Parathyroid adenoma (tissue), 2 donors: Measurements from ENCODE around the gene BCOR.

Experiments used
- H2AFZ ChIP-seq: fragments of 300-600 bp; sonication (generic); one replicate; pipeline ENCODE4 v1.7.0; 2017; ENCODE audit warnings: antibody characterized with exemption, mild to moderate bottlenecking
- H3K27ac ChIP-seq: fragments of 300-600 bp; sonication (generic); one replicate; pipeline ENCODE4 v1.7.0; 2017
- H3K27me3 ChIP-seq: fragments of 300-600 bp; sonication (generic); one replicate; pipeline ENCODE4 v1.7.0; 2017; ENCODE audit warnings: low read length; ENCODE audit not compliant: control insufficient read depth, insufficient read depth
- H3K36me3 ChIP-seq: fragments of 300-600 bp; sonication (generic); one replicate; pipeline ENCODE4 v1.7.0; 2017; ENCODE audit warnings: low read length; ENCODE audit not compliant: control insufficient read depth, insufficient read depth
- H3K4me1 ChIP-seq: fragments of 300-600 bp; sonication (generic); one replicate; pipeline ENCODE4 v1.7.0; 2017; ENCODE audit warnings: control low read depth
- H3K4me2 ChIP-seq: fragments of 300-600 bp; sonication (generic); one replicate; pipeline ENCODE4 v1.7.0; 2017; ENCODE audit warnings: low read length
- H3K4me3 ChIP-seq: fragments of 300-600 bp; sonication (generic); one replicate; pipeline ENCODE4 v1.7.0; 2017; ENCODE audit warnings: low read depth, low read length
- H3K79me2 ChIP-seq: fragments of 300-600 bp; sonication (generic); one replicate; pipeline ENCODE4 v1.7.0; 2017; ENCODE audit warnings: control low read depth
- H3K9ac ChIP-seq: fragments of 300-600 bp; sonication (generic); one replicate; pipeline ENCODE4 v1.7.0; 2017; ENCODE audit warnings: mild to moderate bottlenecking
- H3K9me3 ChIP-seq: fragments of 300-600 bp; sonication (generic); one replicate; pipeline ENCODE4 v1.7.0; 2017; ENCODE audit warnings: low read length; ENCODE audit not compliant: control insufficient read depth
- CTCF ChIP-seq: fragments of 300-600 bp; sonication (generic); IDR thresholded peaks from one replicate; pipeline ENCODE4 v1.7.0; 2017; ENCODE audit warnings: antibody characterized with exemption, mild to moderate bottlenecking
- donor health status: primary hyperparathyroidism.

Gene BCOR

GRCh38 chrX:40127052-40127451 lies 29.3 kb upstream of the BCOR start:
- Histone ChIP-seq H3K36me3 (no peaks in the 10 kb centered on the region), H3K4me3 (no peak overlapping the region), H3K4me2 (no peak overlapping the region), H3K27ac (no peak overlapping the region), H3K4me1 (no peaks in the 10 kb centered on the region), H3K9ac (no peak overlapping the region), H3K79me2 (no peaks in the 10 kb centered on the region), H2AFZ (no peak overlapping the region), H3K27me3 (no peaks in the 10 kb centered on the region), H3K9me3 (no peaks in the 10 kb centered on the region)
- no peak for TF ChIP-seq CTCF

- Histone ChIP-seq H3K9ac (no peak overlapping the region), H3K79me2 (no peaks in the 10 kb centered on the region), H3K4me2 (no peak overlapping the region), H2AFZ (no peak overlapping the region), H3K4me1 (no peaks in the 10 kb centered on the region), H3K4me3 (no peak overlapping the region), H3K36me3 (no peaks in the 10 kb centered on the region), H3K27me3 (no peaks in the 10 kb centered on the region), H3K9me3 (no peaks in the 10 kb centered on the region), H3K27ac (no peak overlapping the region)
- TF ChIP-seq CTCF: no peak
Observed at GRCh38 chrX:40122487-40122886, 24.7 kb upstream of the BCOR start.

- H3K9ac ChIP-seq: no peak overlapping the region
- no peaks in the 10 kb centered on the region for H3K9me3 ChIP-seq
- no peak overlapping the region for H3K27ac ChIP-seq
- no peaks in the 10 kb centered on the region for H3K79me2 ChIP-seq
- H3K4me1 ChIP-seq: no peaks in the 10 kb centered on the region
- H3K4me2 ChIP-seq: no peak overlapping the region
- no peak for TF ChIP-seq CTCF
- H3K36me3 ChIP-seq: no peaks in the 10 kb centered on the region
- no peak overlapping the region for H2AFZ ChIP-seq
- no peak overlapping the region for H3K4me3 ChIP-seq
- H3K27me3 ChIP-seq: no peaks in the 10 kb centered on the region
Observed at GRCh38 chrX:40121618-40122017, 23.9 kb upstream of the BCOR start.

GRCh38 chrX:40120838-40121580 lies 23.3 kb upstream of the BCOR start:
- TF ChIP-seq CTCF: no peak
- H3K36me3 ChIP-seq: no peaks in the 10 kb centered on the region
- H3K27ac ChIP-seq: no peak overlapping the region
- no peaks in the 10 kb centered on the region for H3K79me2 ChIP-seq
- no peak overlapping the region for H2AFZ ChIP-seq
- no peaks in the 10 kb centered on the region for H3K9me3 ChIP-seq
- H3K4me3 ChIP-seq: no peak overlapping the region
- no peak overlapping the region for H3K9ac ChIP-seq
- no peak overlapping the region for H3K4me2 ChIP-seq
- no peaks in the 10 kb centered on the region for H3K4me1 ChIP-seq
- no peaks in the 10 kb centered on the region for H3K27me3 ChIP-seq

- no peaks in the 10 kb centered on the region for H3K9me3 ChIP-seq
- no peaks in the 10 kb centered on the region for H3K79me2 ChIP-seq
- no peak overlapping the region for H3K9ac ChIP-seq
- TF ChIP-seq CTCF: no peak
- no peak overlapping the region for H2AFZ ChIP-seq
- H3K36me3 ChIP-seq: no peaks in the 10 kb centered on the region
- H3K27me3 ChIP-seq: no peaks in the 10 kb centered on the region
- no peak overlapping the region for H3K27ac ChIP-seq
- no peak overlapping the region for H3K4me3 ChIP-seq
- H3K4me1 ChIP-seq: no peaks in the 10 kb centered on the region
- no peak overlapping the region for H3K4me2 ChIP-seq
Observed at GRCh38 chrX:40117715-40118285, 20.0 kb upstream of the BCOR start.
